Ureter (tissue), 1 donor: Measurements from ENCODE around the gene PARVB. TPM values are rescaled to one million over a fixed set of nuclear protein-coding genes. Genes with fewer than 3 reads are reported as not detected.
"Not testable (repeated sequence)": the region's sequence is repeated elsewhere in the genome, so short reads cannot be mapped to it uniquely, and the experiment has no call there.

Experiments used
- DNase-seq: peaks from one replicate; pipeline ENCODE4 v3.0.0-alpha.2; 2020; ENCODE audit warnings: low spot score
- total RNA-seq: library from RNA; stranded (reverse); gene quantifications from one replicate; pipeline ENCODE4 v1.2.4, GENCODE V29; 2023
- donor health status: DM: yes; HTN: yes; CAD: no.

The PARVB gene
- total RNA-seq, 1 donor from 2014 or later, result 24.4 TPM

DNA sequence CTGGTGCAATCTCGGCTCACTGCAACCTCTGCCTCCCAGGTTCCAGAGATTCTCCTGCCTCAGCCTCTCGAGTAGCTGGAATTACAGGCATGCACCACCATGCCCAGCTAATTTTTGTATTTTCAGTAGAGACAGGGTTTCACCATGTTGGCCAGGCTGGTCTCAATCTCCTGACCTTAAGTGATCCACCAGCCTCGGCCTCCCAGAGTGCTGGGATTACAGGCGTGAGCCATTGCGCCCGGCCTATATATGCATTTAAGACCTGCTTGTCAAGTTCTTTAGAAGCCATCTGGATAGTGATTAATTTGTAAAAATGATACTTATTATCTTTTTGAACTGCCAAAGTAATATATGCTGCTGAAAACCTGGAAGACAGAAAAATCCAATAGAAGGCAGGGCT lies 86.6 kb downstream of the PARVB start:
- DNase-seq, result not testable (repeated sequence)

DNA sequence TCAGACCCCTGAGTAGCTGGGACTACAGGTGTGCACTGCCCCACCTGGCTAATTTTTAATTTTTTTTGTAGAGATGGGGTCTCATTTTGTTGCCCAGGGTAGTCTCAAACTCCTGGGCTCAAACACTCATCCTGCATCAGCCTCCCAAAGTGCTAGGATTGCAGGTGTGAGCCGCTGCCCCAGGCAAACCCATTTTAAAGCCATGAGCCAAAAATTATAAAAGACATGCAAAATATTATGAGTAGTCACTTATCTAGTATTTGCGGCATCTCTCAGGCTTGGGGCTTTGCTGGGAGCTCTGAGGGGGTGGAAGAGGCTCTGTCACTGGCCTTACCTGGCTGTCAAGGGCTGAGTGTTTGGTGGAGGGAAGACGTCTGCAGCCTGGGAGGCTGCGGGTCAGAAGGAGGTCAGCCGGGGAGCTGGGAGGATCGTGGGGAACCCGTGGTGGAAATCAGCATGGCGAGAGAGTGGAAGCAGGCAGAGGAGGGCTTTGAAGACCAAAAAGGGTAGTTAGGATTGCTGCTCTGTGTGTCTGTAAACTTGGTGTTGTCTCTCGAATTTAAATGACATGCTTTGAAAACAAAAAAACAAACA lies 87.6 kb downstream of the PARVB start:
- DNase-seq, result no peak

DNA sequence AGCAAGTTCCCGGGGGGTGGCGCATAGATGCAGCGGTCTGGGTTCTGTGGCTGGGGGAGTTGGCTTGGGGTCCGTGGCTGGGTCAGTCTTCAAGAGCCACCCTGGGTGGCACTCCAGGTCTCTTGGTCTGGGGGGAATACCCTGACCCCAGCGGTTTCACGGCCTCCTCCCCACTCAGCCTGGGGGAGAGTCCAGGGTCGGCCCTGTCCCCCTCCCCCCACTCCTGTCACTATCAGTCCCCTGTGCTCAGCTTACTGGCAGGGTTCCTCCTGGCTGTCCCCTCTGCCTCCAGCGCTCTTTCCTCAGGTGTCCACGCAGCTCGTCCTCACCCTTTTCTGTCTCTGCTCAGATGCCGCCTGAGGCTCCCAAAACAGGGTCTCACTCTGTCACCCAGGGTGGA lies 88.1 kb downstream of the PARVB start:
- DNase-seq, result no peak

- DNase-seq, result no peak
Measured at GRCh38 chr22:44116331-44116730, 92.2 kb downstream of the PARVB start.

GRCh38 chr22:44116755-44117684 lies 92.9 kb downstream of the PARVB start:
- DNase-seq, result no peak

- DNase-seq, result no peak
Measured at GRCh38 chr22:44117746-44118145, 93.6 kb downstream of the PARVB start.

DNA sequence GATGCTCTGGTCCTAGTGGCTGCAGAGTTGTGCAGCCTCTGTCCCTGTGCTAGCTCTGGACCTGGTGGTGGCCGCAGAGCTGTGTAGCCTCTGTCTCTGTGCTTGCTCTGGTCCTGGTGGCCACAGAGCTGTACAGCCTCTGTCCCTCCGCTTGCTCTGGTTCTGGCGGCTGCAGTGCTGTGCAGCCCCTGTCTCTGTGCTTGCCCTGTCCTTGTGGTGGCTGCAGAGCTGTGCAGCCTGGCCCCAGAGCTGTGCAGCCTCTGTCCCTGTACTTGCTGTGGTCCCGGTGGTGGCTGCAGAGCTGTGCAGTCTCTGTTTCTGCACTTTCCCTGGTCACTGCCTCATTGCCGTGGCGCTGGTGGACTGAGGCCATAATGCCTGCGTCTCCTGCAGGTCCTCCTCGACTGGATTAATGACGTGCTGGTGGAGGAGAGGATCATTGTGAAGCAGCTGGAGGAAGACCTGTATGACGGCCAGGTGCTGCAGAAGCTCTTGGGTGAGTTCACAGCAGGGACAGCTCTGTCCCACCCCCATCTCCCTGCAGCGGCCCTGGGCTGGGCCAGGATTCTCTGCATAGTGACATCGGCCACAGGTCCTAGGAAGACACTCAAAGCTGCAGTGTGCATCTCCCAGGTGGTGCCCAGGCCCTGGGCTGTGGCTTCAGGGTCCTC lies 94.7 kb downstream of the PARVB start:
- DNase-seq, result no peak

DNA sequence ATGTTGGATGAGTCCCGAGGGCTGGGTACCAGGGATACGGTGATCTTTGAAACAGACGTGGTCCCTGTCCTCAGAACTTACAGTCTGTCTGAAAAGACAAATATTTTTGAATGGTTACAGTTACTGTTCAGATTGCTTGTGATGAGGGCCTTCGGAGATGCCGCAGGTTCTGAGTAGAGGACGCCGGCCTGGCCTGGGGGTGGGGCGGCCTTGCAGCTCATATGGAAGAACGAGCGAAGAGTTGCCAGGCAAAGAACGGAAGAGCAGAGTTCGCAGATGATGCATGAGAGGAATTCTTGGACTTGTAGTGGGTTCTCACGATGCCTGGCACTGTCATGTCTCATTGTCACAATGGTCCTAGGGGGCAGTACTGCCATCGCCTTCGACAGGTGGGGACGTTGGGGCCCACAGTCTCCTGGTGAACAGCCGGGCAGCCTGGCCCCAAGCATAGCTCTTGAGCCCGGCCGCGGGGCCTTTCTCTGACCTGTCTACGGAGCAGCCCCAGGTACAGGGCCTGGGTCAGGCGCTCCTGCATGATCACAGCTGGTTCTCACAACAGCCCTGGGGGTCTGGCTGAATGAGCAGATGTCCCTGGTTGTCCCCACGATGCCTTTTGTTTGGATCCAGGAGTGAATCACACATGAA lies 95.7 kb downstream of the PARVB start:
- DNase-seq, result no peak

GRCh38 chr22:44120314-44120704 lies 96.2 kb downstream of the PARVB start:
- DNase-seq, result no peak

GRCh38 chr22:44125421-44125820 lies 101.3 kb downstream of the PARVB start:
- DNase-seq, result no peak

- DNase-seq, result no peak
Measured at GRCh38 chr22:44126807-44127206, 102.7 kb downstream of the PARVB start.

- no peak for DNase-seq
Measured at GRCh38 chr22:44127356-44127755, 103.3 kb downstream of the PARVB start.

DNA sequence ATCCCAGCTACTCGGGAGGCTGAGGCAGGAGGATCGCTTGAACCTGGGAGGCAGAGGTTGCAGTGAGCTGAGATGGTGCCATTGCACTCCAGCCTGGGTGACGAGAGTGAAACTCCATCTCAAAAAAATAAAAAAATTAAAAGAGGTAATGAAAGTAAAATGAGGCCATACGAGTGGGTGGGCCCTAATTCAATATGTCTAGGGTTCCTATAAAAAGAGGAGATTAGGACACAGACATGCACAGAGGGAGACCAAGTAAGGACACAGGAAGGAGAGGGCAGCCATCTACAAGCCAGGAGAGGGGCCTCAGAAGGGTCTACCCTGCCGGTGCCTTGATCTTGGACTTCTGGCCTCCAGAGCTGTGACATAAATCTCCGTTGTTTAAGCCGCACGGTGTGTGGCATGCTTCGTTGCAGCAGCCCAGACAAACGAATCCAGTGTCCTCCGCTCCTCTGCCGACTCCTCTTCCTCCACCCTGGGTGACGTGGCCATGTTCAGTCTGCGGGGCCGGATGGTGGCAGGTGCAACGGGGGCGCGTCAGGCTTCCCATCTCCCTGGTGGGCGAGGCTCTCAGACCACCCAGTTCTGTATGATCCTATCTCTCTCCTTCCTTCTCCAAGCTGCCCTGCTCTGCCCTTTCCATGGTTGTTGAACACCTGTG lies 105.0 kb downstream of the PARVB start:
- no peak for DNase-seq

DNA sequence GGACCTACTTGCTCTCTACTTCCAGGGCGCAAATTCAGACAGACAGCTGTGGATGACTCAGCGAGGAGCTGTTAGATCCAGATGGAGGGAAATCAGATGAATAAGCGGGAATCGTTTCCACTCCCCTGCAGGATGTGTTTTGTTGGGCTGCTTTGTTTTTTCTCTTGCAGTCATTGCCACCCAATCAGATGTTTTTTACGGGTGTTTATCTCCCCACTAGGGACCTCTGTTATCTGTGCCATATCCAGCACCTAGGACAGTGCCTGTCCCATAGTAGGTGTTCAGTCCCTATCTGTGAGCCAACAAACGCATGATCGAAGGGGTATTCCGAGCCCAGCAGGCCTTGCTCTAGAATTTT lies 105.5 kb downstream of the PARVB start:
- DNase-seq, result no peak

GRCh38 chr22:44130076-44130711 lies 106.1 kb downstream of the PARVB start:
- DNase-seq, result no peak

- DNase-seq, result no peak
Measured at GRCh38 chr22:44131412-44131811, 107.3 kb downstream of the PARVB start.

DNA sequence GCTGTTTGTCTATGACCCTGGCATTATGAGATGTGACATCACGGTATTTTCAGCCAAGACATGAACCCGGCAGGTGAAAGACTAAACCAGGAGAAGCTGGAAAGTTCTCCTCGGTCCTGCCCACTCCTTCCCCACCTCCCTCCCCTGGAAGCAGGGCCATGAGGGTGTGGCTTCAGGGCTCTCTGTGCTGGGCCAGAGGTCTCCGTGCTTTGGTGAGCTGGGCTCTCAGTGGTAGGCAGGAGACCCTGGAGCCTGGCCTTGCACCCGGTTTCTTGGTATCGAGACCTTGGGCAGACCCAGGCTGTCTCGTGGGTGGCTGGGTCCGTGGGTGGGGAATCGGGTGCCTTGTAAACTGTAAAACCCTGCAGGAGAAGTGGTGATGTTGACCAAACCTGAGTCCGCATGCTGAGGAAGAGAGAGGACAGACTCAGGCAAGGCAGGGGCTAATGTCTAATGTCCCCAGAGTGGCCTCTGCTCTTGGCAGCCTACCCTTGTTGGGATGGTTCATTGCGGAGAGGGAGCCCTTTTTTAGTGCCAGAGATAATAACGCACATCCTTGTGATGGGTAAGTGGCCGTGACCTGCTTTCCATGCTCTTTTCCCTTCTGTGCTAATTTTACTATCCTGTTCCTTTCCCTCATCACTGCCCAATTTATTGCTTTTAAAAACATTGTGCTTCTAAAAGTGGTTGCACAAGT lies 108.0 kb downstream of the PARVB start:
- DNase-seq, result no peak

DNA sequence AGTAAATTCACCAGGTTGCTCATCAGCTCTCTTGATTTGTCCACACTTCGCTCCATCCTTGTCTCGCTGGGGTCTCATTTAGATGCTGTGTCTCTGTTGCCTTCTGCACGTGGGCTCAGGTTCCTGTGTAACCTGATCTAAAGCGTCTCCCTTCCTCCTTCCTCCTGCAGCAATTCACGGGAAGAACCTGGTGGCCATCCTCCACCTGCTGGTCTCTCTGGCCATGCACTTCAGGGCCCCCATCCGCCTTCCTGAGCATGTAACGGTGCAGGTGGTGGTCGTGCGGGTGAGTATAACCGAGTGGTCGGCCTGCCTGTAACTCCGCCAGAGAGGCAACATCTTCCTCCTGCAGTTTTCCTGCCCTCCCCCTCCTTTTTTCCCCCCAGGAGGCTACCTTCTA lies 108.6 kb downstream of the PARVB start:
- DNase-seq, result no peak

DNA sequence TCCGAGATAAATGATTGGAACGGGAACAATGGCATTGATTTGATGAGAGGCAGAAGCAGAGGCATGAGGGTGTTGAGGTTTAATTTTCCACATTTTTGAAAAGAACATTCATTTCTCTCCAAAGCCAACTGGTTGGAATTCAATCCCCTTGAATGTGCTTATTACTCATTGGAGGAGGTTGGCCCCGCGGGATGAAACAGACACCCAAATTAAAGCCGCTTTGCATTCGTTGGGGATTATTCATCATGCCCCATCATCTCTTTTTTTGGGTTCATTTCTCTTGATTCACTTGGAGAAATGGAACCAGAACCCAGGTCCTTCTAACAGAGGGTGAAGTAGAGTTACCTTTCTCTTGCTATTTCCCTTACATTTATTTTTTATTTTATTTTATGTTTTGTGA lies 109.1 kb downstream of the PARVB start:
- DNase-seq, result no peak

- DNase-seq, result peak; percentile 48
Measured at GRCh38 chr22:44133901-44134571, 109.9 kb downstream of the PARVB start.
